Stimulated activated effector memory CD8-positive, alpha-beta T cell treated with anti-CD3 and anti-CD28 coated beads, Interleukin-12 subunit alpha, Interleukin-12 subunit beta, amount 100 ng/mL, for 72 hours (primary cell): ENCODE results near the gene LRRC53.

ENCODE experiments used
- ATAC-seq: fragments of 150-1000 bp; cut with Tn5 transposase; 2 replicates; pipeline ENCODE4 v1.10.0; 2021
- DNase-seq, 2 donors: peaks; one replicate each; pipeline ENCODE4 v3.0.0; 2021 to 2022; ENCODE audit warnings: low spot score in 2 of 2
- H3K27ac Mint-ChIP-seq: one replicate; pipeline ENCODE4 v1.8.0; 2022; ENCODE audit warnings: mild to moderate bottlenecking, mixed read lengths
- H3K36me3 Mint-ChIP-seq: one replicate; pipeline ENCODE4 v1.8.0; 2022; ENCODE audit warnings: mild to moderate bottlenecking, mixed read lengths
- H3K4me1 Mint-ChIP-seq: one replicate; pipeline ENCODE4 v1.8.0; 2022; ENCODE audit warnings: mixed read lengths
- H3K4me3 Mint-ChIP-seq: one replicate; pipeline ENCODE4 v1.8.0; 2022; ENCODE audit warnings: mild to moderate bottlenecking, mixed read lengths
- H3K9me3 Mint-ChIP-seq: one replicate; pipeline ENCODE4 v1.8.0; 2022; ENCODE audit warnings: mixed read lengths

LRRC53 gene, protein sequence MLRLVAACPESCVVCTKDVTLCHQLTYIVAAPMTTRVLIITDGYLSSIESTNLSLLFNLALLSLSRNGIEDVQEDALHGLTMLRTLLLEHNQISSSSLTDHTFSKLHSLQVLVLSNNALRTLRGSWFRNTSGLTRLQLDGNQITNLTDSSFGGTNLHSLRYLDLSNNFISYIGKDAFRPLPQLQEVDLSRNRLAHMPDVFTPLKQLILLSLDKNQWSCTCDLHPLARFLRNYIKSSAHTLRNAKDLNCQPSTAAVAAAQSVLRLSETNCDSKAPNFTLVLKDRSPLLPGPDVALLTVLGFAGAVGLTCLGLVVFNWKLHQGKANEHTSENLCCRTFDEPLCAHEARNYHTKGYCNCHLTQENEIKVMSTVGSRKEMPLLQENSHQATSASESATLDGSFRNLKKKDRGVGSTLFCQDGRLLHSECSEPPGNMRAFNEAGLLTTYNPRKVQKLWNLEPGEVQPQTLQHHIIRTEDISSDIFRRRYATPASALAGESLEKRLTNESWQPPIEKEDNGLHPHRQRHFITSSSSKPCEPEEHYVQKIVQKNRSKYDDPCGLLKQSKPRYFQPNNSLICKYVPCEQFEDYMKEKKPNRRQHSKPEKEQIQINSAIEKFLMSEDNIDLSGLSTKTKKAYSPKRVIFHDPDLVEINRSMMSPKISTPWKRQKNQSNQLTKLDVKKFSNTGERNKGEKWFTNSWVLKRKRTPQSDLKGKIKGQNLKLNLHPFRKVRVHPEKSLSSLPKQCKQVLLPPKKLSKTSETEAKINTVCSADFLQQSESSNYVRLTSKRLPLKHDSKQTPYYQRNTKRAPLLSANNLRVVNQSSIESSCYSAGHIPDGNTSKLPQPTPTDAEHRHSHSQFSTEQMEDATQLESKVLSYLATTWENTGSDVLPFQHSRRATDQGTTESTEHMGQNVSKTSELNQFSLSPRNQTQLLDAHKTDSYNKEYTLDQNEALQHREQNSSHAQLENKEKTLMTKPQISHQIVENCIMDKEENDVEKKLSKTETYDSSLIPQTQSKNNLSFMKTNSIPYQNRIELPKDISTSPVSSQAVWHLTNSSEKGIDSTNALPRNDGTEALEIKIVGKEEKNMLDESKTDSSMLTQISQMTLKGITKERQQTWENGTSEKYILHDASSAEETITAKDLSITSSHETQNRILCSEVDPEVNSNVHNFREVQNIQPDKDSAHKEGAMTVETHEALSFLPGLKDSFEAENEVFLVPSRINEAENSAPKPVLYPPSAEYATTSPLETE

GRCh38 chr1:74512170-74512915 is at the start of gene LRRC53:
LRRC53 (minus strand) TSS chr1:74512611; CDS start chr1:74483349, 29,262 bp downstream.
- ATAC-seq: peak; percentile 39
- H3K27ac Mint-ChIP-seq: no peak within 1 kb of the TSS
- H3K36me3 Mint-ChIP-seq: no peaks in the 10 kb centered on the region
- H3K4me3 Mint-ChIP-seq: no peak within 1 kb of the TSS
- no peaks in the 10 kb centered on the region for H3K4me1 Mint-ChIP-seq
- no peaks in the 10 kb centered on the region for H3K9me3 Mint-ChIP-seq
- no peak for DNase-seq

DNA sequence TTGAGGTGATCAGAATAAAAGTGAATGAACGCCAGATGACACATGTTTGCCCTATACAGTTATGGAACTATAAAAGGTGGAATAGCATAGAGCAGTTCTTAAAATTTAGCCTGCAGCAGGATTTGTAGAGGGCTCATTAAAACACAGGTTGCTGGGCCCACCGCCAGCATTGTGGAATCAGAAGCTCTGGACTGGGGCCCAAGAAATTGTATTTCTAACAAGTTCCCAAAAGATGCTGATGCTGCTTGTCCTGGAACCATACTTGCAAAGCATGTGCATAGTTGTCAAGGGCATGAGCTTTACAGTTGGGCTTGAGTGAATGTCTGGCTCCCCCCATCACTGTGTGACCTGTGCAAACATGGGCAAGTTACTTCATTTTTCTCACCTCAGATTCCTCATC is 37.5 kb upstream of the LRRC53 start:
- no peaks in the 10 kb centered on the region for H3K4me1 Mint-ChIP-seq
- H3K9me3 Mint-ChIP-seq: no peaks in the 10 kb centered on the region
- ATAC-seq (no peak), DNase-seq (no peak)
- H3K36me3 Mint-ChIP-seq: no peaks in the 10 kb centered on the region
- H3K27ac Mint-ChIP-seq: no peak overlapping the region
- no peak overlapping the region for H3K4me3 Mint-ChIP-seq

DNA sequence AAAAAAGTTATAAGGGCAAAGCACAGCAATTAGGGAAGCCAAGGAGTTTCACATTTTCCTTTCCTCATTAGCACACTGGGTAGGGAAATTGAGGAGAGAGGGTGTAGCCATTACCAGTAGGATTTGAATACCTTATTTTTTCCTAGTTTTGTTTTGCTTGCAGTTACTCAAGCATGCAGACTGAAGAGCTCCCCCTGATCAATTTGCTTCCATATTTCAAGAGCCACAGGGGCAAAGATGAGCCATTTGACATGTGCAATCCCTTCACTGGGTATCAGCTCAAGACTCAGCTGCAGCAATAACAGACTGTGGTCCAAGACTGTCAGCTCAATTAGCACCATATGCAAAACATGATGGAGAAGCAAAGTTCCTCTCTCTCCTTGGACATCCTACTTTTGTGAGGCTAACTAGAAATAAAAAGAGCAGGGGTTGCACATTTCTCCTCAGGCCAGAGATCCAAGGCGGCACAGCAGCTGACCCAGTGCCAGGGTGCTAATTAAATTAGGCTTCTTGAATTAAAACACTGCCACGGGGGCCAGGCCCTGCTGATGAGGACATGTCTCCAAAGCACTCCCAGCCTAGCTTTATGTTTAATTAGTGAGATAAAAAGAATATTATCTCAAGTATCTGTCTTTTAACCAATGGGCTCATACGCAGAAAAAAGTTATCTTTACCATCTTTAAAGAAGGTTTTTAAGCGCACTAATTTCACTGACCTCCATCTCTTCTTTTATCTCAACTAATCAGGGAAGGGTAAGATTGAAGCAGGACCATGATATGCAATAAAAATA is 36.7 kb upstream of the LRRC53 start:
- Mint-ChIP-seq H3K4me3 (no peak overlapping the region), H3K36me3 (no peaks in the 10 kb centered on the region), H3K4me1 (no peaks in the 10 kb centered on the region), H3K27ac (no peak overlapping the region), H3K9me3 (no peaks in the 10 kb centered on the region)
- no peak for ATAC-seq
- DNase-seq: no peak

DNA sequence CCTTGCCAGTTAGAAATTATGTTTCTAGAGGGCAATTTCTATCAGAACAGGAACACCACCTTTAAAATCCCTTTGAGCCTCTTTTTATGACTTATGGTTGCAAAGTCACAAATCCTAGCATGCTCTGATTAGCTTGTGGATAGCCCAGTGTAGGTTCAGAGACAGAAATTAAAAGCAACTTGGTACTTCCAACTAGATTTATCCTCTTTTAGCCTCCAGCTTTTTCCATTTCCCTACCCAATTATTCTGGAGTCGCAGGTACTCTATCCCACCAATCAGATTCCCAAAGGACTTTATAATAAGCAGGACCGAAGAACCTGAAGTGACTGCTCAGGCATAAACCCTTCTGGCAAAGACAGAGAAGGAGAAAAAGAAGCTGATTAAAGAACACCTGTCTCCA is 33.4 kb upstream of the LRRC53 start:
- Mint-ChIP-seq H3K4me1 (no peaks in the 10 kb centered on the region), H3K36me3 (no peaks in the 10 kb centered on the region), H3K27ac (no peak overlapping the region), H3K4me3 (no peak overlapping the region), H3K9me3 (no peaks in the 10 kb centered on the region)
- no peak for ATAC-seq
- DNase-seq: no peak

DNA sequence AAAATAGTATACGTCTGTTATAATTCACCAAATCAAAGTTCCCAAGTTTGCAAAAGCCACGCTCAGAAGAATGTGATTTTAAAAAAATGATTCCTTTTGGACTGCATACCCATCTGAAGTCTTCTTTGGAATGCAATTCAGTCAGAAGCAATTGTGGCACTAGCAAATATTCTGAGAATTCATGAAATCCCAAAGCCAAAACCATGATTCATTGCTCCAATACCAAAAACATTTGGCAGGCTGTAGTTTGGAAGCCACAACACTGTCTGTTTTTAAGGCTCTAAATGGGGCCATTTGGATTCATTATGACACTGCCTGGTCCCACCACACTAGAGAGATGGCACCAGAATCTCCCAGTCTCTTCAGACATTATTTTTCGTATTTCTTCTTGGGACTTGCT is 21.8 kb upstream of the LRRC53 start:
- Mint-ChIP-seq H3K27ac (no peak overlapping the region), H3K4me3 (no peak overlapping the region), H3K4me1 (no peaks in the 10 kb centered on the region), H3K36me3 (no peaks in the 10 kb centered on the region), H3K9me3 (no peaks in the 10 kb centered on the region)
- DNase-seq: no peak
- no peak for ATAC-seq

GRCh38 chr1:74531796-74532195 is 19.4 kb upstream of the LRRC53 start:
- H3K4me1 Mint-ChIP-seq: no peaks in the 10 kb centered on the region

GRCh38 chr1:74530892-74531291 is 18.5 kb upstream of the LRRC53 start:
- Mint-ChIP-seq H3K4me3 (no peak overlapping the region), H3K9me3 (no peaks in the 10 kb centered on the region), H3K36me3 (no peaks in the 10 kb centered on the region), H3K27ac (no peak overlapping the region), H3K4me1 (no peaks in the 10 kb centered on the region)
- no peak for ATAC-seq
- no peak for DNase-seq

More at GRCh38 chr1:74531796-74532195, 19.4 kb upstream of the LRRC53 start:
- no peak for DNase-seq
- H3K9me3 Mint-ChIP-seq: no peaks in the 10 kb centered on the region
- no peak overlapping the region for H3K4me3 Mint-ChIP-seq
- H3K27ac Mint-ChIP-seq: no peak overlapping the region
- H3K36me3 Mint-ChIP-seq: no peaks in the 10 kb centered on the region
- ATAC-seq: no peak

DNA sequence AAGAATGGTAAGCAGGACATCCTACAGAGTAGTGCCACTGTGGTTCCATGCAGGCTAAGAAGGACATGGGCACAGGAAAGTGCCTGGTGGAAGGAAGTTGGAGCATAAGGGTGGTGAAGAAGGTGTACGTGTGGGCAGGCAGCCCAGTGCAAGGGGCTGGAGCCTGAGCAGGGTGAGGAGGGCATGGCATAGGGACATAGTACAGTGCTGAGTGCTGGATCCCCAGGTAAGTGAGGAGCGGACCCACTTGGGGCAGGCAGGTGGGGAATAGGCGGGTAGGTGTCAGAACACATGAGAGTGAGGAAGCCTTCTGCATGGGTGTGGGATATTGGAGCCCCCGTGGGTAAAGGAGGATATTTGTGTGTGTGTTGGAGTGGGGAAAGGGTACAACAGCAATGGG is 15.7 kb upstream of the LRRC53 start:
- H3K4me3 Mint-ChIP-seq: no peak overlapping the region
- peak; percentile 43 for ATAC-seq

GRCh38 chr1:74526708-74527107 is 14.3 kb upstream of the LRRC53 start:
- Mint-ChIP-seq H3K27ac (no peak overlapping the region), H3K4me1 (no peaks in the 10 kb centered on the region), H3K4me3 (no peak overlapping the region), H3K9me3 (no peaks in the 10 kb centered on the region), H3K36me3 (no peaks in the 10 kb centered on the region)
- ATAC-seq (no peak), DNase-seq (no peak)

More for the DNA sequence above, 15.7 kb upstream of the LRRC53 start:
- Mint-ChIP-seq H3K36me3 (no peaks in the 10 kb centered on the region), H3K4me1 (no peaks in the 10 kb centered on the region), H3K9me3 (no peaks in the 10 kb centered on the region), H3K27ac (no peak overlapping the region)
- DNase-seq: no peak

DNA sequence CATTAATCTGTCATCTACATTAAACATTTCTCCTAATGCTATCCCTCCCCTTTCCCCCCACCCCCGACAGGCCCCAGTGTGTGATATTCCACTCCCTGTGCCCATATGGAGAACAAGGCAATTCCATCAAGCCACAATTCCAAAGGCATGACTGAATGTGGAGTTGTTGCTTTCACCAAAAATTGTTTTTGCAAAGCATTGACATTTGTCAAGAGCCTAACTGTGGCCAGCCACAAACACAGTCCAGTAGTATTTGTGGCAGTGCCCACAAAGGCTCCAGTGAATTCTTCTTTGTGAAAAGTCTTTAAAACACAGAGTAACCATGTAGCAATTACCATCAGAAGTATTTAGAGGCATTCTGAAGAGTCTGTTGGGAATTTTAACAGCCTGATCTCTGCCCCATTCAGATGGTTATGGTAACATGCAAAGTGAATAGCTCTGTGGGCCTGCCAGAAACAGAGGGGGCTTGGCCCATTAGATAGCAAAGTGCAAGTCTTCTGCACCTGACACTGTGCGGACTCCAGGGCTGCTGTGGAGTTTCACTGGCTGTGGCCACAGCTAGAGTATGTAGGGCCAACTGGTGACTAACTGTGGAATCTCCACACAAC is 11.6 kb upstream of the LRRC53 start:
- no peaks in the 10 kb centered on the region for H3K36me3 Mint-ChIP-seq
- no peaks in the 10 kb centered on the region for H3K4me1 Mint-ChIP-seq
- H3K9me3 Mint-ChIP-seq: no peaks in the 10 kb centered on the region
- no peak for DNase-seq
- H3K27ac Mint-ChIP-seq: no peak overlapping the region
- no peak for ATAC-seq
- H3K4me3 Mint-ChIP-seq: no peak overlapping the region

GRCh38 chr1:74522148-74522547 is 9.7 kb upstream of the LRRC53 start:
- Mint-ChIP-seq H3K4me1 (no peaks in the 10 kb centered on the region), H3K27ac (no peak overlapping the region), H3K4me3 (no peak overlapping the region), H3K9me3 (no peaks in the 10 kb centered on the region), H3K36me3 (no peaks in the 10 kb centered on the region)
- no peak for DNase-seq
- ATAC-seq: no peak

GRCh38 chr1:74517599-74518051 is 5.2 kb upstream of the LRRC53 start:
- Mint-ChIP-seq H3K4me3 (no peak overlapping the region), H3K4me1 (no peaks in the 10 kb centered on the region)
- no peak for ATAC-seq

DNA sequence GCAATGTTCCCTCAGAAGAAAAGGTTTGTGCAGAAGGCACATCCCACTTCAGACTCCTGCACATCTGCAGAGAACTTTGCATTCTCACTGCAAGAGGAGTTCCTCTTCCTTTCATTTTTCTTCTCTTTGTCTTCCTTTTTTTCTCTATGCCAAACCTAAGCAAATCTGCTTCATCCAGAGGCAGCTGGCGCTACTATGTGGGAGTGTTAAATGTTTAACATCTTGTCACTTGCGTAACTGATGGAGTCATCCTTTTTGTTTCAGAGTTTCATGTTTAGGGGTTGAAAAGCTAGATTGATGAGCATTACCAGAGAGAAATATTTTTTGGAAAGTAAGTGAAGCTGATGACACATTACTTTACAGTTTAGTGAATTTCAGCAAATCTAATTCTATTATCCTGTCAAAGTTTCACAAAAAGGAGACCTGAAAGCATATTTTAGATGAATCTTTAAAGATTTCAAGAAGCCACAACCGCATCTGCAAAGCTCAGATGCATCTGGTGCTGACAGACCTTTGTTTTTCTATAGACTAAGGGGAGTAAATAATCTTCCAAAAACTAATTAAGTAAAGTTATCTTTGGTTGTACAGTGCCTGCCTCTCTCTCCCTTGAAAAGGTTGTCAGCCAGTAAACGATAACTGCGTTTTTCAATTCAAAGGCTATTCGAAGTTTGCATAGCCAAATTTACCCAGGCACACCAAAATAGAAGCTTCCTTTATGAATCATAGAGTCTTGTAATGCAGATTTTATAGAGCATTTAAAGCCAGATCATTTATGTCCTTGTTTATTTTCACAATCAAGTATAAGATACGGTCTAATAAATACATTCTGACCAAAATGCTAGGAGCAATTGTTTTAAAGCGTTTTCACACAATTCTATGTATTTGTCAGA is 1.2 kb upstream of the LRRC53 start:
- Mint-ChIP-seq H3K9me3 (no peaks in the 10 kb centered on the region), H3K27ac (no peak overlapping the region)

More at GRCh38 chr1:74517599-74518051, 5.2 kb upstream of the LRRC53 start:
- Mint-ChIP-seq H3K9me3 (no peaks in the 10 kb centered on the region), H3K27ac (no peak overlapping the region), H3K36me3 (no peaks in the 10 kb centered on the region)
- no peak for DNase-seq

More for the DNA sequence above, 1.2 kb upstream of the LRRC53 start:
- no peaks in the 10 kb centered on the region for H3K36me3 Mint-ChIP-seq
- ATAC-seq (no peak), DNase-seq (no peak)
- no peak overlapping the region for H3K4me3 Mint-ChIP-seq
- H3K4me1 Mint-ChIP-seq: no peaks in the 10 kb centered on the region
